H9 (cell line): Measurements from ENCODE around the gene KLHL10. TPM values are rescaled to one million over a fixed set of nuclear protein-coding genes. Genes with fewer than 3 reads are reported as not detected.

Experiments
- DNase-seq: peaks from one replicate; pipeline ENCODE4 v3.0.0-alpha.2; 2017
- H2AFZ ChIP-seq: one replicate; pipeline ENCODE4 v1.6.1; 2013; ENCODE audit warnings: mild to moderate bottlenecking, low read length, control low read depth, moderate library complexity
- H2AK5ac ChIP-seq: 2 replicates; pipeline ENCODE4 v1.6.1; 2013; ENCODE audit warnings: low read length, control low read depth, mixed read lengths; ENCODE audit not compliant: insufficient read length
- H2BK120ac ChIP-seq: one replicate; pipeline ENCODE4 v1.6.1; 2013; ENCODE audit warnings: low read depth, mild to moderate bottlenecking, low read length, control low read depth, inconsistent platforms; ENCODE audit not compliant: poor library complexity, severe bottlenecking
- H2BK12ac ChIP-seq: 2 replicates; pipeline ENCODE4 v1.6.1; 2013; ENCODE audit warnings: low read length, control low read depth, mixed read lengths, low read depth; ENCODE audit not compliant: insufficient read length
- H2BK15ac ChIP-seq: 2 replicates; pipeline ENCODE4 v1.6.1; 2013; ENCODE audit warnings: low read depth, low read length, control low read depth
- H2BK20ac ChIP-seq: one replicate; pipeline ENCODE4 v1.6.1; 2013; ENCODE audit warnings: low read depth, mild to moderate bottlenecking, low read length, control low read depth, inconsistent platforms; ENCODE audit not compliant: poor library complexity, severe bottlenecking
- H2BK5ac ChIP-seq: 2 replicates; pipeline ENCODE4 v1.6.1; 2013; ENCODE audit warnings: low read length, control low read depth, mixed read lengths; ENCODE audit not compliant: insufficient read length
- H3K14ac ChIP-seq: 2 replicates; pipeline ENCODE4 v1.6.1; 2013; ENCODE audit warnings: low read length, control low read depth; ENCODE audit not compliant: insufficient read depth
- H3K18ac ChIP-seq: 2 replicates; pipeline ENCODE4 v1.6.1; 2013; ENCODE audit warnings: low read depth, mild to moderate bottlenecking, mixed read lengths, low read length, control low read depth; ENCODE audit not compliant: insufficient read length
- H3K23ac ChIP-seq: 2 replicates; pipeline ENCODE4 v1.6.1; 2013; ENCODE audit warnings: low read length, control low read depth, mixed read lengths, low read depth; ENCODE audit not compliant: insufficient read length
- H3K23me2 ChIP-seq: 2 replicates; pipeline ENCODE4 v1.6.1; 2013; ENCODE audit warnings: low read depth, mild to moderate bottlenecking, mixed read lengths, low read length, control low read depth; ENCODE audit not compliant: insufficient read length, poor library complexity, severe bottlenecking
- H3K27ac ChIP-seq: 2 replicates; pipeline ENCODE4 v1.5.1; 2013; ENCODE audit warnings: low read length, control low read depth, mixed read lengths, low read depth; ENCODE audit not compliant: insufficient read length
- H3K27me3 ChIP-seq: 2 replicates; pipeline ENCODE4 v1.6.1; 2013; ENCODE audit warnings: low read length, control low read depth, inconsistent platforms; ENCODE audit not compliant: insufficient read depth
- H3K4ac ChIP-seq: 2 replicates; pipeline ENCODE4 v1.6.1; 2013; ENCODE audit warnings: low read depth, mild to moderate bottlenecking, control low read depth, inconsistent platforms, low read length, moderate library complexity
- H3K4me1 ChIP-seq: 2 replicates; pipeline ENCODE4 v1.6.1; 2013; ENCODE audit warnings: low read length, control low read depth, inconsistent platforms; ENCODE audit not compliant: insufficient read depth
- H3K4me2 ChIP-seq: 2 replicates; pipeline ENCODE4 v1.6.1; 2013; ENCODE audit warnings: low read length, control low read depth, mixed read lengths; ENCODE audit not compliant: insufficient read length, insufficient read depth
- H3K56ac ChIP-seq: 2 replicates; pipeline ENCODE4 v1.6.1; 2013; ENCODE audit warnings: low read depth, mild to moderate bottlenecking, mixed read lengths, low read length, control low read depth; ENCODE audit not compliant: insufficient read length
- H3K79me1 ChIP-seq: 2 replicates; pipeline ENCODE4 v1.6.1; 2013; ENCODE audit warnings: low read depth, mild to moderate bottlenecking, moderate library complexity, low read length, control low read depth, inconsistent platforms; ENCODE audit not compliant: insufficient read depth, poor library complexity, severe bottlenecking
- H3K79me2 ChIP-seq: 2 replicates; pipeline ENCODE4 v1.6.1; 2013; ENCODE audit warnings: low read length, control low read depth, inconsistent platforms; ENCODE audit not compliant: insufficient read depth
- H3K9ac ChIP-seq: 2 replicates; pipeline ENCODE4 v1.6.1; 2013; ENCODE audit warnings: low read length, control low read depth, mixed read lengths; ENCODE audit not compliant: insufficient read length; ENCODE audit errors: extremely low read depth
- H3K9me3 ChIP-seq: one replicate; pipeline ENCODE4 v1.6.1; 2013; ENCODE audit warnings: low read depth, low read length, inconsistent platforms; ENCODE audit not compliant: control insufficient read depth
- H3T11ph ChIP-seq: one replicate; pipeline ENCODE4 v1.6.1; 2013; ENCODE audit warnings: mild to moderate bottlenecking, low read length, control low read depth, inconsistent platforms
- H4K20me1 ChIP-seq: one replicate; pipeline ENCODE4 v1.6.1; 2013; ENCODE audit not compliant: control insufficient read depth, insufficient read length, insufficient read depth
- H4K5ac ChIP-seq: 2 replicates; pipeline ENCODE4 v1.6.1; 2013; ENCODE audit warnings: low read depth, mild to moderate bottlenecking, mixed read lengths, low read length, control low read depth; ENCODE audit not compliant: insufficient read length
- H4K8ac ChIP-seq: replicated peaks from 2 replicates; pipeline ENCODE4 v1.6.1; 2013; ENCODE audit warnings: low read length, control low read depth, mixed read lengths, low read depth; ENCODE audit not compliant: insufficient read length
- H4K91ac ChIP-seq: 2 replicates; pipeline ENCODE4 v1.6.1; 2013; ENCODE audit warnings: low read depth, mild to moderate bottlenecking, moderate library complexity, mixed read lengths, low read length, control low read depth; ENCODE audit not compliant: insufficient read length
- H3K27ac Mint-ChIP-seq, 3 experiments: 2 replicates in 2 of 3; 3 replicates in 1 of 3; pipeline ENCODE4 v1.8.0; 2020 to 2021; ENCODE audit warnings: mixed read lengths in 3 of 3, mild to moderate bottlenecking in 1 of 3, moderate library complexity in 1 of 3
- H3K27me3 Mint-ChIP-seq: 2 replicates; pipeline ENCODE4 v1.8.0; 2021; ENCODE audit warnings: low read depth, mild to moderate bottlenecking, moderate library complexity, mixed read lengths
- H3K36me3 Mint-ChIP-seq, 3 experiments: 2 replicates in 2 of 3; 3 replicates in 1 of 3; pipeline ENCODE4 v1.8.0; 2020 to 2021; ENCODE audit warnings: low read depth in 3 of 3, mixed read lengths in 3 of 3; ENCODE audit not compliant: insufficient read depth in 1 of 3
- H3K4me1 Mint-ChIP-seq, 2 experiments: 2 replicates each; pipeline ENCODE4 v1.8.0; 2020; ENCODE audit warnings: mixed read lengths in 2 of 2
- H3K4me3 Mint-ChIP-seq, 2 experiments: 2 replicates in 1 of 2; 3 replicates in 1 of 2; pipeline ENCODE4 v1.8.0; 2020 to 2021; ENCODE audit warnings: mild to moderate bottlenecking in 2 of 2, mixed read lengths in 2 of 2, moderate library complexity in 1 of 2
- H3K9me3 Mint-ChIP-seq, 2 experiments: 2 replicates in 1 of 2; 3 replicates in 1 of 2; pipeline ENCODE4 v1.8.0; 2020; ENCODE audit warnings: mild to moderate bottlenecking in 2 of 2, mixed read lengths in 2 of 2, moderate library complexity in 1 of 2
- WGBS: extraction: QIAGEN DNeasy Blood & Tissue Kit; methylation state at CpG from one replicate; pipeline ENCODE4 v1.1.7; 2013; ENCODE audit warnings: missing lambda C conversion rate, low lambda C conversion rate, mixed read lengths; ENCODE audit not compliant: insufficient read length; ENCODE audit errors: extremely low coverage; 5-methylcytosine and 5-hydroxymethylcytosine counted together
- total RNA-seq: library from RNA; stranded (reverse); gene quantifications from 2 replicates; pipeline ENCODE4 v1.2.1, GENCODE V29; 2021
- TF ChIP-seq, protein P1 (sequence below): fragments of 200-600 bp; sonication (generic); conservative IDR thresholded peaks from 3 replicates; pipeline ENCODE4 v1.8.0; 2021; ENCODE audit warnings: antibody characterized with exemption, mild to moderate bottlenecking

The KLHL10 gene
- total RNA-seq, 1 experiment from 2014 or later, result 0.46 TPM

DNA sequence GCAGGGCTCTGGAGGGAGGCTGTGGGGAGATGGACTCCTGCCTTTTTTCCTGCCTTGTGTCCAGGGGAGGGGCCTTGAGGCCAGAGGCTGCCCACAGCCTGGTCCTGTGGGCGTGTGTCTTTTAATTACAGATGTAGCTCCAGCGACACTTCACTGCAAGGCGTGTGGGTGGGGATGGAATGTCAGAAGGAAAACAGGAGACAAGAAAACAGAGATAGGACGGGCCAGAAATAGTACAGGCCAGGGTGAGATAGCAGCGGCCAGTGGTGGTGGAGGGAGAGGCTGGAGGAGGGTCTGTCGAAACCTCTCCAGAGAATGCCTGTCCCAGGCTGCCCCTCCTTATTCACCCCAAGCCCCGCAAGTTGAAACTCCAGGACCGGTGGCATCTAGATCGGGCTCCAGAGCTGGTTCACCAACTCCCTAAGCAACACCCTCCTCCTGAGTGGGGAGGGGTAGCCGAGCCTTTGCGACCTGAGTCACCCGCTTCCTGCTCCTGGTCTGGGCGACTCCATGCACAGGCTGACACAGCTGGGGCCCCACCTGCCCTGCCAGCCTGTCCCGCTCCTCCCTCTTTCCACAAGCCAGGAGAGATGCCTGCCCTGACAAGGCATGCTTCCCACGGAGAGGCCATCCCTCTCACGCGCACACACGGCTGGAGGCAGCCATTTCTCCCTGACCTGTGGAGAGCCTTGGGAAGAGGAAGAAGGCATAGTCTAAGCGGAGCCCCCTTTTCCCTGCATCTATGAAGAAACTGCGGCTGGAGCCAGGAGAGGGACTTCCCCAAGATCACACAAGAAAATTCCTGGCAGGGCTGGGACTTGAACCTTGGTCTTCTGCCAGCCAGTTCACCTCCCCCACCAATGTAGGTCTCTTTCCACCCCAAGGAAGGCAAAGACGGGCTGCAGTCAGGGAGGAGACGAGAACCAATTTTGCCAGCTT, 44.5 kb upstream of the KLHL10 start:
- Histone ChIP-seq H2BK5ac (no peak overlapping the region), H3K27ac (no peak overlapping the region), H2BK20ac (no peak overlapping the region), H3K4me1 (peaks cover 8% of the 10 kb centered on the region; the same call in 1 of the 2 replicates), H4K91ac (no peak overlapping the region), H2BK120ac (no peak overlapping the region), H3K27me3 (peaks cover 4% of the 10 kb centered on the region; the same call in 1 of the 2 replicates), H3K56ac (no peak overlapping the region), H3K79me2 (no peaks in the 10 kb centered on the region), H3T11ph (no peak overlapping the region), H3K9me3 (no peaks in the 10 kb centered on the region), H3K23me2 (peaks cover 6% of the 10 kb centered on the region), H3K18ac (peak overlapping the region; percentile 54), H3K9ac (no peak overlapping the region), H3K14ac (peak overlapping the region; percentile 53; the same call in 1 of the 2 replicates), H3K4ac (no peak overlapping the region), H2BK12ac (no peak overlapping the region), H3K23ac (no peak overlapping the region), H4K8ac (no peak overlapping the region), H3K4me2 (peak overlapping the region; percentile 52), H4K20me1 (no peaks in the 10 kb centered on the region), H3K79me1 (no peaks in the 10 kb centered on the region), H2BK15ac (no peak overlapping the region), H2AFZ (no peak overlapping the region), H2AK5ac (no peak overlapping the region), H4K5ac (no peak overlapping the region)
- H3K9me3 Mint-ChIP-seq, result no peaks in the 10 kb centered on the region; a peak in 1 of 5 replicates
- WGBS, result no CpG with 5 or more reads among the region's 22 CpGs
- H3K4me1 Mint-ChIP-seq, result peaks cover 24 to 39% of the 10 kb centered on the region in 2 experiments
- TF ChIP-seq, protein P1, sequence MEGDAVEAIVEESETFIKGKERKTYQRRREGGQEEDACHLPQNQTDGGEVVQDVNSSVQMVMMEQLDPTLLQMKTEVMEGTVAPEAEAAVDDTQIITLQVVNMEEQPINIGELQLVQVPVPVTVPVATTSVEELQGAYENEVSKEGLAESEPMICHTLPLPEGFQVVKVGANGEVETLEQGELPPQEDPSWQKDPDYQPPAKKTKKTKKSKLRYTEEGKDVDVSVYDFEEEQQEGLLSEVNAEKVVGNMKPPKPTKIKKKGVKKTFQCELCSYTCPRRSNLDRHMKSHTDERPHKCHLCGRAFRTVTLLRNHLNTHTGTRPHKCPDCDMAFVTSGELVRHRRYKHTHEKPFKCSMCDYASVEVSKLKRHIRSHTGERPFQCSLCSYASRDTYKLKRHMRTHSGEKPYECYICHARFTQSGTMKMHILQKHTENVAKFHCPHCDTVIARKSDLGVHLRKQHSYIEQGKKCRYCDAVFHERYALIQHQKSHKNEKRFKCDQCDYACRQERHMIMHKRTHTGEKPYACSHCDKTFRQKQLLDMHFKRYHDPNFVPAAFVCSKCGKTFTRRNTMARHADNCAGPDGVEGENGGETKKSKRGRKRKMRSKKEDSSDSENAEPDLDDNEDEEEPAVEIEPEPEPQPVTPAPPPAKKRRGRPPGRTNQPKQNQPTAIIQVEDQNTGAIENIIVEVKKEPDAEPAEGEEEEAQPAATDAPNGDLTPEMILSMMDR, result no peak
- H3K4me3 Mint-ChIP-seq, result peak overlapping the region in 1 of 2 experiments; percentile 74; a peak in 3 of 5 replicates
- H3K27me3 Mint-ChIP-seq, result peaks cover 34% of the 10 kb centered on the region
- peak overlapping the region in 2 of 3 experiments; percentile 44 to 68; a peak in 3 of 7 replicates for H3K27ac Mint-ChIP-seq
- peak; percentile 64 for DNase-seq
- H3K36me3 Mint-ChIP-seq, result no peaks in the 10 kb centered on the region; a peak in 1 of 7 replicates
